SU-DHL-6 (cell line): Measurements from ENCODE around the gene GBA2.

Experiments used
- H2AFZ ChIP-seq: fragments of 200-600 bp; sonication (generic); 2 replicates; pipeline ENCODE4 v1.6.1; 2014; ENCODE audit warnings: low read depth, mild to moderate bottlenecking, moderate library complexity, mixed read lengths, antibody characterized with exemption, low read length; ENCODE audit not compliant: severe bottlenecking
- H3F3A ChIP-seq: fragments of 200-600 bp; shearing (Covaris generic); 2 replicates; pipeline ENCODE4 v1.6.0; 2016; ENCODE audit warnings: antibody characterized with exemption, mild to moderate bottlenecking; ENCODE audit not compliant: insufficient read depth
- H3K27ac ChIP-seq: fragments of 200-600 bp; sonication (generic); 2 replicates; pipeline ENCODE4 v1.5.1; 2016; ENCODE audit warnings: low read depth, mild to moderate bottlenecking, low read length, moderate library complexity, mixed read lengths
- H3K27me3 ChIP-seq: fragments of 200-600 bp; sonication (generic), shearing (Covaris generic); 2 replicates; pipeline ENCODE4 v1.6.0; 2014; ENCODE audit warnings: mild to moderate bottlenecking, low read length
- H3K36me3 ChIP-seq: fragments of 200-600 bp; sonication (generic); 2 replicates; pipeline ENCODE4 v1.6.1; 2014; ENCODE audit warnings: mild to moderate bottlenecking, low read length, mixed read lengths
- H3K4me2 ChIP-seq: fragments of 300-600, 200-600 bp; shearing (Covaris generic), sonication (generic); 2 replicates; pipeline ENCODE4 v1.6.0; 2014; ENCODE audit warnings: low read length, low read depth, mild to moderate bottlenecking; ENCODE audit not compliant: poor library complexity, severe bottlenecking
- H3K4me3 ChIP-seq: fragments of 200-600 bp; sonication (generic); 2 replicates; pipeline ENCODE4 v1.5.1; 2014; ENCODE audit warnings: antibody characterized with exemption, low read length, mild to moderate bottlenecking, mixed read lengths; ENCODE audit not compliant: insufficient read depth, poor library complexity, severe bottlenecking
- H3K79me2 ChIP-seq: fragments of 200-600 bp; sonication (generic); 2 replicates; pipeline ENCODE4 v1.6.1; 2014; ENCODE audit warnings: mild to moderate bottlenecking, low read length, moderate library complexity; ENCODE audit not compliant: insufficient read depth
- H3K9ac ChIP-seq: fragments of 200-600 bp; sonication (generic); 2 replicates; pipeline ENCODE4 v1.7.0; 2014; ENCODE audit warnings: mild to moderate bottlenecking, low read length
- H3K9me2 ChIP-seq: fragments of 200-600 bp; sonication (generic); replicated peaks from 2 replicates; pipeline ENCODE4 v1.6.1; 2014; ENCODE audit warnings: low read length; ENCODE audit not compliant: insufficient read depth
- H3K9me3 ChIP-seq: fragments of 200-600 bp; sonication (generic); 2 replicates; pipeline ENCODE4 v1.6.1; 2014; ENCODE audit warnings: low read length, mixed read lengths; ENCODE audit not compliant: insufficient read depth
- H4K20me1 ChIP-seq: fragments of 200-600 bp; sonication (generic); 2 replicates; pipeline ENCODE4 v1.6.1; 2014; ENCODE audit warnings: low read depth, mild to moderate bottlenecking, antibody characterized with exemption, low read length, moderate library complexity, mixed read lengths
- CTCF ChIP-seq: fragments of 200-600 bp; sonication (generic); IDR thresholded peaks from one replicate; pipeline ENCODE4 v1.5.1; 2017; ENCODE audit warnings: antibody characterized with exemption, mild to moderate bottlenecking, low read length, moderate library complexity; ENCODE audit not compliant: insufficient read depth, poor library complexity, severe bottlenecking
- EZH2phosphoT487 ChIP-seq: fragments of 200-600 bp; sonication (generic), shearing (Covaris generic); conservative IDR thresholded peaks from 2 replicates; pipeline ENCODE4 v1.6.1; 2018; ENCODE audit warnings: mild to moderate bottlenecking, antibody characterized with exemption, low read length, moderate library complexity, mixed read lengths

GBA2 gene

GRCh38 chr9:35748858-35749514 is at the start of gene GBA2, which contains the start of gene RGP1:
GBA2 (minus strand) TSS chr9:35749228; CDS start chr9:35748704, 524 bp downstream.
RGP1 (plus strand) TSS chr9:35749287; CDS start chr9:35749756, 469 bp downstream.
- Histone ChIP-seq H3K9me2 (no peaks in the 10 kb centered on the region), H3K9ac (peak within 1 kb of the TSS; percentile 78), H3K4me2 (peak within 1 kb of the TSS; percentile 67), H4K20me1 (peaks cover 8% of the 10 kb centered on the region; the same call in 1 of the 2 replicates), H3K27ac (peak within 1 kb of the TSS; percentile 62), H3K9me3 (no peaks in the 10 kb centered on the region), H3F3A (no peaks in the 10 kb centered on the region), H2AFZ (peak within 1 kb of the TSS; percentile 68), H3K27me3 (no peaks in the 10 kb centered on the region), H3K4me3 (peak within 1 kb of the TSS; percentile 77), H3K79me2 (peaks cover 36% of the 10 kb centered on the region), H3K36me3 (no peaks in the 10 kb centered on the region)
- no peak for TF ChIP-seq CTCF
- TF ChIP-seq EZH2phosphoT487, result no peak

GRCh38 chr9:35797311-35798109 is 48.5 kb upstream of the GBA2 start:
- H3K4me2 ChIP-seq, result no peak overlapping the region
- TF ChIP-seq EZH2phosphoT487 (no peak), CTCF (no peak)
- H3K36me3 ChIP-seq, result no peaks in the 10 kb centered on the region
- H3K27me3 ChIP-seq, result no peaks in the 10 kb centered on the region
- H3K27ac ChIP-seq, result no peak overlapping the region
- H3F3A ChIP-seq, result no peaks in the 10 kb centered on the region
- no peaks in the 10 kb centered on the region for H3K9me3 ChIP-seq
- H4K20me1 ChIP-seq, result no peaks in the 10 kb centered on the region
- H3K9ac ChIP-seq, result no peak overlapping the region
- no peaks in the 10 kb centered on the region for H3K79me2 ChIP-seq
- no peak overlapping the region for H2AFZ ChIP-seq
- H3K4me3 ChIP-seq, result no peak overlapping the region
- H3K9me2 ChIP-seq, result no peaks in the 10 kb centered on the region

GRCh38 chr9:35795695-35796094 is 46.7 kb upstream of the GBA2 start:
- Histone ChIP-seq H3K36me3 (no peaks in the 10 kb centered on the region), H3K27me3 (no peaks in the 10 kb centered on the region)

More at GRCh38 chr9:35795695-35796094, 46.7 kb upstream of the GBA2 start:
- no peaks in the 10 kb centered on the region for H4K20me1 ChIP-seq
- H3K27ac ChIP-seq, result no peak overlapping the region
- no peaks in the 10 kb centered on the region for H3K79me2 ChIP-seq
- H3K9ac ChIP-seq, result no peak overlapping the region
- no peak overlapping the region for H3K4me3 ChIP-seq
- H3K4me2 ChIP-seq, result no peak overlapping the region
- H2AFZ ChIP-seq, result no peak overlapping the region
- no peaks in the 10 kb centered on the region for H3K9me2 ChIP-seq
- no peaks in the 10 kb centered on the region for H3K9me3 ChIP-seq
- TF ChIP-seq EZH2phosphoT487, result no peak
- no peak for TF ChIP-seq CTCF
- H3F3A ChIP-seq, result no peaks in the 10 kb centered on the region
